Right lobe of liver (tissue), 4 donors: Measurements from ENCODE around the gene LRRC38.

ENCODE experiments used
- POLR2A ChIP-seq: fragments of 450-650 bp; IDR thresholded peaks from one replicate; pipeline ENCODE4 v1.6.1; 2017; ENCODE audit warnings: antibody characterized with exemption, mild to moderate bottlenecking
- TF ChIP-seq, protein P1 (sequence below), 4 donors: fragments of 200-600 bp in 3 of 4; fragments of 450-650 bp in 1 of 4; IDR thresholded peaks; one replicate each; pipeline versions ENCODE4 v1.5.1 to v1.8.0; 2016 to 2022; ENCODE audit warnings: antibody characterized with exemption in 4 of 4, mild to moderate bottlenecking in 2 of 4
- donor health status: DM: no; HTN: no; CAD: no.
- donor health status: DM: no; HTN: no; CAD: no.
- donor health status: DM: no; HTN: yes; CAD: no.

DNA sequence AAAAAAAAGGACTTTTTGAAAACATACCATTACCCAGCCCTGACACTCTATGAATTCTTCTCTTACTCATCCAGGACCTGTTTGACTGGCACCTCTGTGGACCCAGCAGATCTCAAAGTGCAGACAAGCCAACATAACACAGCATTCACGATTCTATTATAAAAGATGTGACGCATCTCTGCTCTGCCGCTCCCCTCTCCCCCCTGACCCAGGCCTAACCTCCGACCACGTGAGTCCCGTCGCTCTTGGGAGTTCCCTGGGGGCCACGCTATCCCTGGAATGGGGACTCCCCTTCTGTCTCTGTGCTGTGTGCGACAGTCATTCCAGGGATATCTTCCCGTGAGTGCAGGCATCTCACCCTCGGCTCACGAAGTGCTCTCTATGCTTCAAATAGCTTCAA is 21.1 kb downstream of the LRRC38 start:
- TF ChIP-seq, protein P1, sequence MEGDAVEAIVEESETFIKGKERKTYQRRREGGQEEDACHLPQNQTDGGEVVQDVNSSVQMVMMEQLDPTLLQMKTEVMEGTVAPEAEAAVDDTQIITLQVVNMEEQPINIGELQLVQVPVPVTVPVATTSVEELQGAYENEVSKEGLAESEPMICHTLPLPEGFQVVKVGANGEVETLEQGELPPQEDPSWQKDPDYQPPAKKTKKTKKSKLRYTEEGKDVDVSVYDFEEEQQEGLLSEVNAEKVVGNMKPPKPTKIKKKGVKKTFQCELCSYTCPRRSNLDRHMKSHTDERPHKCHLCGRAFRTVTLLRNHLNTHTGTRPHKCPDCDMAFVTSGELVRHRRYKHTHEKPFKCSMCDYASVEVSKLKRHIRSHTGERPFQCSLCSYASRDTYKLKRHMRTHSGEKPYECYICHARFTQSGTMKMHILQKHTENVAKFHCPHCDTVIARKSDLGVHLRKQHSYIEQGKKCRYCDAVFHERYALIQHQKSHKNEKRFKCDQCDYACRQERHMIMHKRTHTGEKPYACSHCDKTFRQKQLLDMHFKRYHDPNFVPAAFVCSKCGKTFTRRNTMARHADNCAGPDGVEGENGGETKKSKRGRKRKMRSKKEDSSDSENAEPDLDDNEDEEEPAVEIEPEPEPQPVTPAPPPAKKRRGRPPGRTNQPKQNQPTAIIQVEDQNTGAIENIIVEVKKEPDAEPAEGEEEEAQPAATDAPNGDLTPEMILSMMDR (IDR thresholded peaks at IDR 0.05), result no peak
- TF ChIP-seq POLR2A, result no peak
